ENCODE measurements around the gene TUFT1. TPM values are rescaled to one million over a fixed set of nuclear protein-coding genes. Genes with fewer than 3 reads are reported as not detected.

TUFT1 gene
- total and polyA plus RNA-seq, 2 of the 13 experiments (the other 11 are each of a cell fraction or from before 2014, with no cell fraction given) = 6.4 to 7.3 TPM

DNA sequence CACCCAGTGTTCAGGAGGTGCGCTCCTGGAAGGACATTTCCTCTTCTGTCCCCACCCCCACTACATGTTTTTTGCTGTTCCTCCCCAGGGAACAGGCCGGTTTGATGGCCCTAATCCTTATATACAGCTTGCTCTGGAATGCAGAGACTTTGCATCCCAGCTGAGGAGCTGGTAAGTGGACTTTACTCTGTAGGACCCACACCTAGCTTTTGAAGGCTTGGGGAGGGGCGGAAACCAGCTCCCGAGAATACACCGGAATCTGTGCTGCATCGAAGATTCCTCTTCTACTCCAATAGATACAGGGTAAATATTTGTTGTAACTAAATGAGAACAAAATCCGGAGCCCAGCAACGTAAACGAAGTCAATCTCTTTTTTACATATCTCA lies 30.1 kb upstream of the TUFT1 start (continued):
- TF ChIP-seq, protein P1, sequence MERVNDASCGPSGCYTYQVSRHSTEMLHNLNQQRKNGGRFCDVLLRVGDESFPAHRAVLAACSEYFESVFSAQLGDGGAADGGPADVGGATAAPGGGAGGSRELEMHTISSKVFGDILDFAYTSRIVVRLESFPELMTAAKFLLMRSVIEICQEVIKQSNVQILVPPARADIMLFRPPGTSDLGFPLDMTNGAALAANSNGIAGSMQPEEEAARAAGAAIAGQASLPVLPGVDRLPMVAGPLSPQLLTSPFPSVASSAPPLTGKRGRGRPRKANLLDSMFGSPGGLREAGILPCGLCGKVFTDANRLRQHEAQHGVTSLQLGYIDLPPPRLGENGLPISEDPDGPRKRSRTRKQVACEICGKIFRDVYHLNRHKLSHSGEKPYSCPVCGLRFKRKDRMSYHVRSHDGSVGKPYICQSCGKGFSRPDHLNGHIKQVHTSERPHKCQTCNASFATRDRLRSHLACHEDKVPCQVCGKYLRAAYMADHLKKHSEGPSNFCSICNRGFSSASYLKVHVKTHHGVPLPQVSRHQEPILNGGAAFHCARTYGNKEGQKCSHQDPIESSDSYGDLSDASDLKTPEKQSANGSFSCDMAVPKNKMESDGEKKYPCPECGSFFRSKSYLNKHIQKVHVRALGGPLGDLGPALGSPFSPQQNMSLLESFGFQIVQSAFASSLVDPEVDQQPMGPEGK (CRISPR knock-in tag; IDR thresholded peaks at IDR 0.05) = peak; percentile 29; the same call in 1 of the 2 replicates
- TF ChIP-seq ZNF207 (IDR thresholded peaks at IDR 0.05; ENCODE audit: borderline replicate concordance) = no peak
- TF ChIP-seq HNRNPLL (IDR thresholded peaks at IDR 0.05; ENCODE audit: low read depth, low read length, poor library complexity, severe bottlenecking) = no peak
- TF ChIP-seq ZNF251 (CRISPR knock-in tag; IDR thresholded peaks at IDR 0.05) = no peak
- TF ChIP-seq, protein P2, sequence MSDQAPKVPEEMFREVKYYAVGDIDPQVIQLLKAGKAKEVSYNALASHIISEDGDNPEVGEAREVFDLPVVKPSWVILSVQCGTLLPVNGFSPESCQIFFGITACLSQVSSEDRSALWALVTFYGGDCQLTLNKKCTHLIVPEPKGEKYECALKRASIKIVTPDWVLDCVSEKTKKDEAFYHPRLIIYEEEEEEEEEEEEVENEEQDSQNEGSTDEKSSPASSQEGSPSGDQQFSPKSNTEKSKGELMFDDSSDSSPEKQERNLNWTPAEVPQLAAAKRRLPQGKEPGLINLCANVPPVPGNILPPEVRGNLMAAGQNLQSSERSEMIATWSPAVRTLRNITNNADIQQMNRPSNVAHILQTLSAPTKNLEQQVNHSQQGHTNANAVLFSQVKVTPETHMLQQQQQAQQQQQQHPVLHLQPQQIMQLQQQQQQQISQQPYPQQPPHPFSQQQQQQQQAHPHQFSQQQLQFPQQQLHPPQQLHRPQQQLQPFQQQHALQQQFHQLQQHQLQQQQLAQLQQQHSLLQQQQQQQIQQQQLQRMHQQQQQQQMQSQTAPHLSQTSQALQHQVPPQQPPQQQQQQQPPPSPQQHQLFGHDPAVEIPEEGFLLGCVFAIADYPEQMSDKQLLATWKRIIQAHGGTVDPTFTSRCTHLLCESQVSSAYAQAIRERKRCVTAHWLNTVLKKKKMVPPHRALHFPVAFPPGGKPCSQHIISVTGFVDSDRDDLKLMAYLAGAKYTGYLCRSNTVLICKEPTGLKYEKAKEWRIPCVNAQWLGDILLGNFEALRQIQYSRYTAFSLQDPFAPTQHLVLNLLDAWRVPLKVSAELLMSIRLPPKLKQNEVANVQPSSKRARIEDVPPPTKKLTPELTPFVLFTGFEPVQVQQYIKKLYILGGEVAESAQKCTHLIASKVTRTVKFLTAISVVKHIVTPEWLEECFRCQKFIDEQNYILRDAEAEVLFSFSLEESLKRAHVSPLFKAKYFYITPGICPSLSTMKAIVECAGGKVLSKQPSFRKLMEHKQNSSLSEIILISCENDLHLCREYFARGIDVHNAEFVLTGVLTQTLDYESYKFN (CRISPR knock-in tag; conservative IDR thresholded peaks at IDR 0.05) = 0 out of 2 replicates have a peak, but pooled peaks have one; percentile 9
- peak; percentile 49; the same call in 1 of the 2 replicates for TF ChIP-seq HNF4G (IDR thresholded peaks at IDR 0.05; ENCODE audit: borderline replicate concordance, low read depth, low read length)
- no peak for TF ChIP-seq HNF4G (CRISPR knock-in tag; IDR thresholded peaks at IDR 0.05; ENCODE audit: borderline replicate concordance, low read depth)
- TF ChIP-seq, protein P3, sequence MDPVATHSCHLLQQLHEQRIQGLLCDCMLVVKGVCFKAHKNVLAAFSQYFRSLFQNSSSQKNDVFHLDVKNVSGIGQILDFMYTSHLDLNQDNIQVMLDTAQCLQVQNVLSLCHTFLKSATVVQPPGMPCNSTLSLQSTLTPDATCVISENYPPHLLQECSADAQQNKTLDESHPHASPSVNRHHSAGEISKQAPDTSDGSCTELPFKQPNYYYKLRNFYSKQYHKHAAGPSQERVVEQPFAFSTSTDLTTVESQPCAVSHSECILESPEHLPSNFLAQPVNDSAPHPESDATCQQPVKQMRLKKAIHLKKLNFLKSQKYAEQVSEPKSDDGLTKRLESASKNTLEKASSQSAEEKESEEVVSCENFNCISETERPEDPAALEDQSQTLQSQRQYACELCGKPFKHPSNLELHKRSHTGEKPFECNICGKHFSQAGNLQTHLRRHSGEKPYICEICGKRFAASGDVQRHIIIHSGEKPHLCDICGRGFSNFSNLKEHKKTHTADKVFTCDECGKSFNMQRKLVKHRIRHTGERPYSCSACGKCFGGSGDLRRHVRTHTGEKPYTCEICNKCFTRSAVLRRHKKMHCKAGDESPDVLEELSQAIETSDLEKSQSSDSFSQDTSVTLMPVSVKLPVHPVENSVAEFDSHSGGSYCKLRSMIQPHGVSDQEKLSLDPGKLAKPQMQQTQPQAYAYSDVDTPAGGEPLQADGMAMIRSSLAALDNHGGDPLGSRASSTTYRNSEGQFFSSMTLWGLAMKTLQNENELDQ (CRISPR knock-in tag; IDR thresholded peaks at IDR 0.05; ENCODE audit: borderline replicate concordance) = no peak
- TF ChIP-seq TEAD3 (CRISPR knock-in tag; optimal IDR thresholded peaks at IDR 0.05; ENCODE audit: borderline replicate concordance) = peak; percentile 14
- peak; percentile 39; the same call in 1 of the 2 replicates for TF ChIP-seq HNF4A (CRISPR knock-in tag; IDR thresholded peaks at IDR 0.05)
- TF ChIP-seq ERF (CRISPR knock-in tag; IDR thresholded peaks at IDR 0.05) = no peak
- TF ChIP-seq, protein P4, sequence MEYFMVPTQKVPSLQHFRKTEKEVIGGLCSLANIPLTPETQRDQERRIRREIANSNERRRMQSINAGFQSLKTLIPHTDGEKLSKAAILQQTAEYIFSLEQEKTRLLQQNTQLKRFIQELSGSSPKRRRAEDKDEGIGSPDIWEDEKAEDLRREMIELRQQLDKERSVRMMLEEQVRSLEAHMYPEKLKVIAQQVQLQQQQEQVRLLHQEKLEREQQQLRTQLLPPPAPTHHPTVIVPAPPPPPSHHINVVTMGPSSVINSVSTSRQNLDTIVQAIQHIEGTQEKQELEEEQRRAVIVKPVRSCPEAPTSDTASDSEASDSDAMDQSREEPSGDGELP (IDR thresholded peaks at IDR 0.05; ENCODE audit: borderline replicate concordance, low read depth) = peak; percentile 62; the same call in 1 of the 2 replicates
